GM18511 (cell line): ENCODE results near the gene DYNLT4.

ENCODE experiments used
- ATAC-seq: cut with Tn5 transposase; IDR thresholded peaks from one replicate; pipeline ENCODE4 v1.9.1; 2021; ENCODE audit warnings: mild to moderate bottlenecking, moderate library complexity; ENCODE audit not compliant: unreplicated experiment

DYNLT4 gene

DNA sequence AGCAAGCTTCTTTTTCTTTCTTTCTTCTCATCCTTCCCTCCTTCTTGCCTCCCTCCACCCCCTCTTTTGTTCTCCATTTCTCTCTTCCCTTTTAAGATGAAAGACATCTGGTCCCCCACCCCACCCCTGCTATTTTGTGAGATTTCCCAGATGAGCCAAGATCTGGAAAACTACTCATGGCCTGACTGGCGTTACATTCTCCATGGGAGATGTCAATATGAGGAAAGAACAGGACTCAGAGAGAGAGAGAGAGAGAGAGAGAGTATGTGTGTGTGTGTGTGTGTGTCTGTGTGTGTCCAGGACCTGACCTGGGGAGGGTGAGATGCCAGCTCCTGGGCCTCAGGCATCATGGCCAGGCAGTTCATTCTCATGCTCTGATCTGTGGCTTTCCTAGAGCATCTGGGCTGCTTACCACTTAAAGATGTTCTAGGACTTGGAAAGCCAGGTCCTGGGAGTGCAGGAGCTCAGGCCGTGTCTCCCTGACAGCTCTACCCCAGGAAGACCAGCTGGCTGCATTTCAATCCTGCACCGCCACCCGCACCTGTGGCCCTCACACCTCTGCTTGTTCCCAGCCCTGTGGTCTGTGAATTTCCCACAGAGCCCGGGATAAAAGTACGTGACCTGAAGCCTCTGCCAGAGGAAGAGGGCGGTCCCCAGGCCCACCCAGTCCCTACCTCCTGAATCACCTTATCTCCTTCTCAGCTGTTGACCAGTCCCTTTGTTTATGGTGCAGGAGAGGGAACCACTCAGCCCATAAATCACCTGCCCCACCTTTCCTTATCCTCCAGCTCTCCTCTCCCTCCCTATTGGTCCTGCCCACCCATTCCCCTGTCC is 16.0 kb downstream of the DYNLT4 start:
- no peak for ATAC-seq

DNA sequence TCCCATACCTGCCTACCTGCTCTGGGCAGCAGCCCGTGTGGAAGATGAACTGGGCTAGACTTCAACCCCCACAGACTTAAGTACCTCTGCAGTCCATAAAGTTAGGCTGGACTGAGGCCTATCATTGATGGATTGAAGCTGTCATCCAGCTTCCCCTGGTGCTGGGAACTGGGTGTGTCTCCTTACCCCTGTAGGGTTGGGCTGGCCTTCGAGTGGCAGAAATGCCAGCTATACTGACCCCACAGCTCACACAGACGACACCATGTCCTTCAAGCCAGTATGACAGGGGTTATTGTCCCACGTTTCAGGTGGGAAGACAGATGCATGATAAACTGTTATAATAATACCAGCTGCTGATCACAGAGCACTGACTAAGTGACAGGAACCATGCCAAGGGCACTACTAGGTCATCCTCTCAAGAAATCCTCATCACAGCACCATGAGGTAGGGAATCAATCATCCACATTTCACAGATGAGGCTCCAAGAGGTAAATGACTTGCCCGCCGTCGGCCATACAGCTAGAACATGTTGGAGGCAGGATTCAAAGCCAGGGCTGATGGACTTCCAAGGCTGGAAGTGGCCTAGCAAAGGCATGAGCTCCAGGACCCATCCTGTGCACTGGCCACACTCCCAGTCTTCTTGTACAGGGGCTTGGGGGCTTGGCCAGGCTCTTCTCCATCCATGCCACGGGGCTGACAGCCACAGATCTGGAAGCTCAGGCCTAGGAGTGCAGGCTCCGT is 18.9 kb downstream of the DYNLT4 start, which contains the start of gene BEST4:
BEST4 (minus strand) TSS at position 51 of the 741 bp plus-strand sequence. CDS start 465 bp downstream, outside the sequence.
- ATAC-seq: no peak

DNA sequence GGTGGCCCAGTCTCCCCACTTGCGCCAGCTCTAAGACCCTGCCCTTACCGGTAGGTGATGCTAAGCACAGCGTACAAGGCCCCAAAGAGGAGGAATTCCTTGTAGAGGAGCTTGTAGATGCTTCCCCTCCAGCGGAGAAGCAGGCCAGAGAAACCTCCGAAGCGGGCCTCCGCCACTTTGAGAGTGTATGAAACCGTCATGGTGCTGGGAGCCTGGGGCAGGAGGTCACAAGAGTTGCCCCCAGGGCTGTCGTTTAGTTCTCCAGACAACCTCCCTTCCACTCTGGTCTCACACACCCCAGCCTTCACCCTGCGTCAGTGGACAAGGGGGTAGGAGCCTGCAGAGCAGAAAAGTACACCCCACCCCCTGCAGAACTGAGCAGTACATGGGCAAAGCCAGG is 19.6 kb downstream of the DYNLT4 start:
- no peak for ATAC-seq

DNA sequence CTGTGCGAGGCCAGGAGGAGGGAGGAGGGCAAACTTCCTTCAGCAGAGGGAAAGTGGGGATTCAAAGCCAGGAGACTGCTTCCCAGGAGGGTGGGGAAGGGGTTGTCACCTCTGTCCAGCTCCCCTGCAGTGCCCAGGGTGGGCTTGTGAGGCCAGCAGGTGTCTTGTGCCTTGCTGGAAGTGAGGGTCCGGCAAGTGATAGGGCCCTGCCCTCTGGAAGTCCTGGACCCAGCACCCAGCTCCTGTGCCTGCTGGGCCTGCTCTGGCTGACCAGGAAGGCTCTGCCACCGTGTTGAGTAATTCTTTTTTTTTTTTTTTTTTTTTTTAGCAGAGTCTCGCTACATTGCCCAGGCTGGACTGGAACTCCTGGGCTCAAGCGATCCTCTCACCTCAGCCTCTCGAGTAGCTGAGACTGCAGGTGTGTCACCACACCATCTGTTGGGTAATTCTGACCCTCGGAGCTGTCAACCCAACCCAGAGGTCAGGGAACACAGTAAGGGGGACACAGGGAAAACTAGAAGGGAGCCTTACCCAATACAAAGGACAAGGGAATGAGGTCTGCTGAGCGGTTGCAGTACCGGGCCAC is 20.2 kb downstream of the DYNLT4 start:
- no peak for ATAC-seq

DNA sequence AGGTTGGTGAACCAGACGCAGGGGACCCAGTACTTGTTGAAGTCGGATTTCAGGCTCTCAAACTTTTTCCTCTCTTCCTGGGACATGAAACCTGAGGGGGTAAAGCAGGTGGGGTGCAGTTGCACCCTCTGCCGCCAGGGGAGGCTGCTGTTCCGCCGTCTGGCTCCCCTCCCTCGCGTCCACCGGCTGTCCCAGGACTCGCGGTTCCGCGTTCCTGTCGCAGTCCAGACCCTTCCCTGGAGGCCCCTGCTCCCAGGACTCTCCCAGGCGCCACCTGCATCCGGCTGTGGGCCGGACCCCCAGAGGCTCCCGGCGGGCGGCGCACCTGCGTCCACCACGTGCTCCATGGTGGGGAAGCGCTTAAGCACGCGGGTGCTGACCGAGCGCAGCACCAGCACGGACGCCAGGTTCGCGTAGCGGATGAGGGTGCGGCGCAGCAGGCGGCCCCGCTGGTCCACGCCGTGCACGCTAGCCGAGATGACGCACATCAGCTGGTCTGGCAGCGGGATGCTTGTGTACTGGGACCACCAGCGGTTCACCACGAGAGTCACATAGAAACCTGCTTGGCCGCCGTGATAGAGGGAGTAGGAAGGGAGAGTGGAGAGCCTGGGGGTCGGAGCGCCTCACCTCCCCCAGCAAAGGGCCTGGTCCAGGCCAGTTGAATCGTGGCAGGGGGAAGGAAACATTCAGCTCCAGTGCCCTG is 20.9 kb downstream of the DYNLT4 start:
- no peak for ATAC-seq

DNA sequence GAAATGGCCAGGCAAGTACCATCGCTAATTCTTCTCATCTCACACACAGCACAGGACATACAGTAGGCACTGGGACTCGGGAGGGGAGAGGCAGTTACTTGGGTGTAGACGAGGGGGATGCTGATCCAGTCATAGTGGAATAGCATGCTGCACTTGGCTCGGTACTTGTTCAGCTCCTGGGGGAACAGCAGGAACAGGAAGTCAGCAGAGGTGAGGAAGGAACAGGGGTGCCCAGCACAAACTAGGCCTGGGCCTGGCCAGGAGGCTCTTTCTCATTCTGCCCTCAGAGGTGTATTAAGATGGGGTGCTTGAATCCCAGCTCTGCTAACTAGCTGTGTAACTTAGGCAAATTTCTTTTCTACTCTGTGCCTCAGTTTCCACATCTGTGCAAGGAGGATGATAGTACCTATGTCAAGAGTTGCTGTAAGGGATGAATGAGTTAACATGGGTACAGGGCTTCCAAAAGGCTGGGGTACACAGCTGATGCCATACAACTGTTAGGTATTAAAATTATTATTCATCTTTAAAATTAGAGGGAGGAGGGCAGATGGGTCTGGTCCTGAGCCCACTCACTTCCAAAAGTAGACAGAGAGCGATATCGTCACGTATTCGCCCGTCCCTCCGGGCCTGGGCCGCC is 21.5 kb downstream of the DYNLT4 start:
- no peak for ATAC-seq

DNA sequence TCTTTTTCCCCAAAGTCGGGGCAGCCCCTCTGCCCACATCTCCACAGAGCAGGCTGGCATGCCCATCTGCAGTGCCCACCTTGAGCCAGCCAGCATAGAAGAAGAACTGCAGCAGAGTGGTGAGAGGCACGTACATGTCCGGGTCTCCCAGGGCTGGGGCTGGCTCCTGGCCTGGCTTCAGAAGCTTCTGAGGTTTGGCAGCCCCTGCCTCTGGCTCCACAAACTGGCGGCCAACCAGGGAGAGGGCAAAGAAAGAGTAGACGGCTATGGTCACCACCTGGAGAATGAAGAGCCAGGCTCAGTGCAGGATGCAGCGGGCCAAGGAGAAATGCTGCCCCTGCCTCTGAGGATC is 22.1 kb downstream of the DYNLT4 start:
- no peak for ATAC-seq

DNA sequence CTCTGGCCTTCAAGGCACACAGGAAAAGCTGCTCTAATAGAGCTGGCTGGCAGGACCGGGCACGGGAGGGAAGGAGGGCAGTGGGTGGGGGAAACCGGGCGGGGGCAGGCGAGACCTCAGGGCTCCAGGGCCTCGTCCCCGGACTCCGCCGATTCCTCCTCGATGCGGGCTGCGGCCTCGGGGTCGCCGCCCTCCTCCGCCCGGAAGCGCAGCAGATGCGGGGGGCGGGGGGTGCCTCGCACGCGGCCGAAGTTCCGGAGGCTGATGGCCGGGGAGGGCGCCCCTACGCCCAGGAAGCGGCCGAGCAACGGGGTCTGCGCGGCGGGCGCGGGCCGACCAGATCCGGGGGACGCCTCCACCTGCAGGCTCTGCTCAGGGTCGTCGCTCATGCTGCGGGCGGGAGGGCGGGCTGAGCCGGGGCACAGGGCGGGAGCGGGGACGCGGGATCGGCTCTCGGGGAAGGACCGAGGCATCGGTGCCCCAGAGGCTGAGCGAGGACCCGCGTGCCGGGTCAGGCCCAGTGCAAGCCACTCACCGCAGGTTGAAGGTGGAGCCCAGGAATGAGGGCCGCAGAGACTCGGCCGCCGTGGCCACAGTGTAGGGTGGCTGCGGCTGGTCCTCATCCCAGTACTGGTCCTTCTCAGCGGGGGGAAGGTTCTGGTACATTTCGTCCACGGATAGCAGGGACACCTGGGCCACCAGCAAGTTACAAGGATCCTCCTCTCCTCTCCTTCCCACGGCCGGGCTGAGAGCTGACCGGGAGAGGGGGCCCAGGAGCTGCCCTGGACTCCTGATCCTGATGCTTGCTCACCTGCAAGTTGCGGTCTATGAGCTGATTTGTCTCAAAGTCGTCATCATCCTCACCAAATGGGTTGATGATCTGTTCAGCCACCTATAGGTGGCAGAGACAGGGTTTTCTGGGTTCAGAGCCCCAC is 22.8 kb downstream of the DYNLT4 start:
- peak; percentile 45 for ATAC-seq

DNA sequence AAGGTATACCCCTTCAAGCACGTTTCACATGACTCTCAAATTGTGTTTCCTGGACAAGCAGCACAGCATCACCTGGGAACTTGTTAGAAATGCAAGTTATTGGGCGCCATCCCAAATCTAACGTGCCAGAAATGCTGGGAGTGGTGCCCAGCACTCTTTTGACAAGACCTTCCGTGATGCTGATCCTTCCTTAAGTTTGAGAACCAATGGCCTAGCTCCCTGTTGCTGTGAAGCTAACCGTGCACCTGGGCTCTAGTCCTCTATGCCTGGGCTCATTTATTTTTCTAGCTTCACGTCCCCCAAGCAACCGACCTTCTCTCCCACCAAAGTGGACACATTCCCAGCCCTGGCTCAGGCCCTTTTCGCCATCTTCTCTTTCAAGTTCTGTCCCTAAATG is 23.5 kb downstream of the DYNLT4 start:
- no peak for ATAC-seq

DNA sequence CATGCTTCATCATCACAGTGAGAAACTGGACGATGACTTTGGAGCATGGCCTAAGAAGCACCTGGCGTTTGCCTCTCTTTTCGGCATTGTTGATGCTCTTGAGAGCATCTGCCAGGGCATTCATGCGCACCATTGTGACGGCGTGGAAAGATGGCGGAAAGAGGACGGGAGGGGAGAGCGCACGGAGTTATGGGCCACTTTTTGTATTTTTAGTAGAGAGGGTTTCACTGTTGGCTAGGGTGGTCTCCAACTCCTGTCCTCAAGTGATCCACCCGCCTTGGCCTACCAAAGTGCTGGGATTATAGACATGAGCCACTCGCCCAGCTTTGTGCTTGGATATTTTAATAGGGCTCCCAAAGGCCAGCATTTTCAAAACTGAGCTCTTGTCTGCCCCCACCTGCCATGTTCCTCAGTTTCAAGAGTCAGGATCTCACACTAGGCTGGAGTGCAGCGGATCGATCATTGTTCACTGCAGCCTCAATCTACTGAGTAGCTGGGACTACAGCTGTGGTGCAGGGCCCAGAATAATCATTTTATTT is 26.5 kb downstream of the DYNLT4 start:
- no peak for ATAC-seq

DNA sequence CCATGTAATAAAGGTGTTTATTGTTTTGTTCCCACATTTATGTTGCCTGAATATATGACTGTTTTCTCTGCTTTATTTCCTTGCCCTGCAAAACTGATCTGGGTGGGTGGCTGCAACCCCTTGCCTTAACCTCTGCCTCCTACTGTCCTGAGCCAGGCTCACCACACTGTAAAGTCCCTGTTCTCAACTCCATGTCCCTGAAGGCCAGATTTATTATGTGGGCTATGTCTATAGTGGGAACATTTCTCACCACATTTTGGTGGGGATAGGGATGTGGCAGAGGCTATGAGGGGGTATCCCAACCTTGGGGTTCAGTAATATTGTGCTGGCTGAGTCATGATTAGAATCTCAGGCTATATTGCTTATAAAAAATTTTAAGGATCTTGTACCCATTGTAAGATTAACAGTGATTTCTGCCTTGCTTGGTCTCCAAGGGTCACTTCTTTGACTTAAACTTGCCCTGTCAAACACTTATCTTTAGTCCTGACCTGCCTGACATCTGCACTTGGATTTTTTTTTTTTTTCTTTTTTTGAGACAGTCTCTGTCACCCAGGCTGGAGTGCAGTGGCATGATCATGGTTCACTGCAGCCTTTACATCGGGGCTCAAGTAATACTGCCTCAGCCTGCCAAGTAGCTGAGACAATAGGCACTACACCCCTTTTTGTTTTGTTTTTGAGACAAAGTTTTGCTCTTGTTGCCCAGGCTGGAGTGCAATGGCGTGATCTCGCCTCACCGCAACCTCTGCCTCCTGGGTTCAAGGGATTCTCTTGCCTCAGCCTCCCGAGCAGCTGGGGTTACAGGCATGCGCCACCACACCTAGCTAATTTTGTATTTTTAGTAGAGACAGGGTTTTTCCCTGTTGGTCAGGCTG is 28.2 kb downstream of the DYNLT4 start:
- no peak for ATAC-seq

DNA sequence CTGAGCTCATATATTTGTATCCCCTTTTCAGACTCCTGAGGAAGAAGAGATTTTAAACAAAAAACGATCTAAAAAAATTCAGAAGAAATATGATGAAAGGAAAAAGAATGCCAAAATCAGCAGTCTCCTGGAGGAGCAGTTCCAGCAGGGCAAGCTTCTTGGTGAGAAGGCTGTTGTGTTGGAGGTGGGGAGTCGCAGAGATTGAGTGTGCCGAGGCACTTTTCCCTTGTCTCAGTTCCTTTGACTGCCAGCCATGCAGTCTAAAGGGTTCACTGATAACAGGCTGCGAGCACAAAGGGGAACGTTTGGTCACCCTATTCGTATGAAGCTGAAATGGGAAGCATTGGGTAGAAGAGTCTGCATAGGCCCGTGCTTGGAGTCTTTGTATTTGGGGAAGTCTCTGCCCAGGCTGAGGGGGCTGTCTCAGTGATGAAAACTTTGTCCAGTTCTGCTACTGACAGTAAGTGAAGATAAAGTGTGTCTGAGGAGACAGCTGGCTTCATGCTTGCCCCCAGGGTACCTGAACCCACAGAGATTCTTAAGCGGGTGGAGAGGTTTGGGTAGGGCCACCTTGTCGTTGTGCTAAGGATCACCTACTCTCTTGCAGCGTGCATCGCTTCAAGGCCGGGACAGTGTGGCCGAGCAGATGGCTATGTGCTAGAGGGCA is 29.0 kb downstream of the DYNLT4 start:
- ATAC-seq: no peak

DNA sequence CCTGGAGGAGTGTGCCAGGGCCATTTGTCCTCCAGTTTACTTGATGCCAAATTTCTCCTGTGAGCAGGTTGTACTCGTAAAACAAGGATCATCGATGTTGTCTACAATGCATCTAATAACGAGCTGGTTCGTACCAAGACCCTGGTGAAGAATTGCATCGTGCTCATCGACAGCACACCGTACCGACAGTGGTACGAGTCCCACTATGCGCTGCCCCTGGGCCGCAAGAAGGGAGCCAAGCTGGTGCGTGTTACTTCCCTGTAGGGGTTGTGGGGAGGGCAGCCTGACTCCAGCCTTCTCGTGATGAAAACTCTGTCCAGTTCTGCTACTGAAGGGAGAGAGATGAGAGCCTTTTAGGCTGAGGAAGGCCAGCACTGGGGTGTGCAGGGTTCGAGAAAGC is 29.6 kb downstream of the DYNLT4 start:
- ATAC-seq: no peak

DNA sequence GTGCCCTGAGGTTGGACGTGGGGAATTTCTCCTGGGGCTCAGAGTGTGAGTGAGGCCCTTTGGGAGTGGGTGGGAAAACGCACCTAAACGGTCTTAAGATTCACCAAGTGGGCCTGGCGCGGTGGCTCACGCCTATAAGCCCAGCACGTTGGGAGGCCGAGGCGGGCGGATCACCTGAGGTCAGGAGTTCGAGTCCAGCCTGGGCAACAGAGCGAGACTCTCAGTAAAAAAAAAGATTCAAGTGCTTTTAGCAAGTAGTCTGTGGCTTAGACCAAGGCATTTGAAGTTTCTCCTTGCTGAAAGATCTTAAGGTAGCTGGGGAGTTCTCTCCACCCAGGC is 30.5 kb downstream of the DYNLT4 start:
- ATAC-seq: no peak

DNA sequence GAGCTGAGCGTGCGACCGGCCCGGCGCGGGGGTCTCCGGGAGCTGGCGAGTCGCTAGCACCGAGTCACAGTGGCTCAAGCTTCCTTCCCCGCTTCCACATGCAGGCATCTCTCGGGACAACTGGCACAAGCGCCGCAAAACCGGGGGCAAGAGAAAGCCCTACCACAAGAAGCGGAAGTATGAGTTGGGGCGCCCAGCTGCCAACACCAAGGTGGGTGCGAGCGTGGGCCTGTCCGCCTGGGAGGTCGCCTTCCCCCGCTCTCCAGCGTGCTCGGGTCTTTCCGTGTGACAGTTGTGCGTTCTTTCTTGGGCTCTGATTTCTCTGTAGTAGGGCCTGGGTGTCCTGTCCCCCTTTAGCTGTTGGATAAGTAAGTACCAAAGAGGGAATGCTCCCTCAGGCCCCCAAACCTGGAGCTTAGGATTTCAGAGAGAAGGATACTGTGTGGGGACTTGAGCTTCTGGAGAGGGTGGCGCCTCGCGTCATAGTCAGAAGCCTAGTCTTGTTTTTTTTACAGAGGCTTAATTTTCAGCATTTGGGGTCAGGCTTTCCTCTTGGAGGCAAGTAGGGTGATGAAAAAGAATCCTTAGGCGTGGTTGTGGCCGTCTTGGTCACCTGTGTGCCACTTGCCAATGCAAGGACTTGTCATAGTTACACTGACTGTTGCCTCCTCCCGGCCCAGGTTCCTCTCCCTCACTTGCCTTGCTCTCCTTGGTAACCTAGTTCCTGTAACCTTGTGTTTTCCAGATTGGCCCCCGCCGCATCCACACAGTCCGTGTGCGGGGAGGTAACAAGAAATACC is 31.0 kb downstream of the DYNLT4 start:
- peak; percentile 26 for ATAC-seq

DNA sequence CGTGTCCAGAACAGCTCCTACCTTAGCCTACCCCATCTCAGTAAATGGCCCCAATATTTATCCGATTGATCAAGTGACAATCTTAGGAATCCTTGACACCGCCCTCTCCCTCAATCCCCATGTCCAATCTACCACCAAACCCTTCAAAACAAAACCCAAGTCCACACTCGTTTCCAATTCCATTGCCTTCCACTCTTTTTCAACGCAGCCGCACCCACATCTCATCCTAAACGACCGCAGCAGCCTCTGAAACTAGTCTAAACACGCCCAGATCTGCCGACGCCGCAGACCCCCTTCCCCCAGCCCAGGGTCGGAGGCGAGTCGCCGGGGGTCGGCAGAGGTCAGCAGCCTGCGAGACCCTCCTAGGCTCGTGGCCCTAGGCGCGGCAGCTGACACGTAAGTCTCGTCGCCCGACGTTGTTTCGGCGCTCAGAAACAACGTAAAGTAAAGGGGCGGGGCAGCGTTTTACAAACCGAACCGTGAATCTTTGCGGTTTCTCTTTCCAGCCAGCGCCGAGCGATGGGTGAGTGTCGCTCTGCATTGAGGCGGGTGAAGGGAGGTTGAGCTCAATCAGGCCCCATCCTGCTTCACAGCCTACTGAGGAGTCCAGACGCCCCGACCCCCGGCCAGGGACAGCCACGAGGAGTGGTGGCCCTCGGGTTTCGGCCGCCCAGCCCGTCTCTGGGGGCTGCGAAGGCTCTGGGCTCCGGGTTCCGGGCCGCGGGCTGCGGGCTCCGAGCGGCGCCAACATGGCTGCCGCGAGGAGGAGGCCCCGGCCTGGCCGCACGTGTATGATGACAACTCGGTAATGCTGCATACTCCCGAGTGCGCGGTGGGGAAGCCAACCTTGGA is 31.8 kb downstream of the DYNLT4 start, which contains the start of gene RPS8:
RPS8 (plus strand) TSS at position 463 of the 852 bp plus-strand sequence; CDS start at position 520, 57 bp downstream.
- ATAC-seq: peak; percentile 85
